Kidney capillary endothelial cell (primary cell): ENCODE results near the gene TANGO2.

Experiments
- DNase-seq: peaks from one replicate; pipeline ENCODE4 v3.0.0-alpha.2; 2018; ENCODE audit warnings: low spot score

TANGO2 gene

DNA sequence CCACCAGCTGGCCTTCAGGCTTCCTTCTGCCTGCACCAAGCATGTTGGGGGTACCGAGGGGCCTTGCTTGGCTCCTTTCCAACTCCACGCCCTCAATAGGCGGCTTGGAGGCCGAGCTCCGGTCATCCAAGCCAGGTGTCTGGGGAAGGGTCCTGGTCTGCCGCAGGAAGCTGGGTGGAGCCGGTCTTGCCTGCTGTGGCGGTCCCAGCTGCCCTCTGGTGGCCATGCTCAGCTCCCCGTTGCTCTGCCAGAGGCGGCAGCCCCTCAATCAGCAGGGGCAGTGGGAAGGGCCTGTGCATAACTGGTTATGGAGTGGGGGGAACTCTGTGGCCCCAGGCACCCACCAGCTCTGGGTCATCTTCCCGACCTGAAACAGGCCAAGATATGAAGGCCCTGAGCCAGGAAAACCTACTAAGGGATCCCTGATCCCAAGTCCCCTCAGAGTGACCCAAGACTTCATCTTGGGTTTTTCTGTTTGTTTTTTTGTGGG is 7.5 kb upstream of the TANGO2 start:
- DNase-seq: no peak

GRCh38 chr22:20014526-20015186 is 6.3 kb upstream of the TANGO2 start:
- DNase-seq: no peak

DNA sequence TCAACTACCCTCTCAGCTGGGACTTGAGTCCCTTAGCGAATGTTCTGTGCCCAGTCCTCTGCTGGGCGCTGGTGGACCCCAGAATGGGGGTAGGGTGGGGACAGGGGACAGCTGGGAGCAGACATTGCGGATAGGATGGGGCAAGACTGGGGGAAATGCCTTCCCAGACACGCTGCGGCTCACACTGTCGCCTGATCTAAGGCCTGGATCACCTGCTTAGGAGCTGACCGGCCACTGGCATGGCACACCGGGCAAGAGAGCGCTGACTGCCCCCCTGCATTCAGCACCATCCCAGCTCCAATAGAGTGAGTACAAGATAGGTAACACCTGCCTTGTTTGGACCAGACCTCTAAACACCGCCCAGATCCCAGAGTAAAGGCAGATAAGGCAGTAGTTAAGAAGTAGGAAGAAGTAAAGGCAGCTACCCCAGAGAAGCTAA is 5.7 kb upstream of the TANGO2 start:
- DNase-seq: no peak

- no peak for DNase-seq
These were observed 4.8 kb upstream of the TANGO2 start for GRCh38 chr22:20015971-20016733.

- DNase-seq: peak; percentile 78
These were observed 3.9 kb upstream of the TANGO2 start, which contains the start of gene ARVCF for GRCh38 chr22:20016734-20017621. Gene ARVCF (minus strand): TSS chr22:20016823. CDS start chr22:19990794, 26,029 bp downstream.

DNA sequence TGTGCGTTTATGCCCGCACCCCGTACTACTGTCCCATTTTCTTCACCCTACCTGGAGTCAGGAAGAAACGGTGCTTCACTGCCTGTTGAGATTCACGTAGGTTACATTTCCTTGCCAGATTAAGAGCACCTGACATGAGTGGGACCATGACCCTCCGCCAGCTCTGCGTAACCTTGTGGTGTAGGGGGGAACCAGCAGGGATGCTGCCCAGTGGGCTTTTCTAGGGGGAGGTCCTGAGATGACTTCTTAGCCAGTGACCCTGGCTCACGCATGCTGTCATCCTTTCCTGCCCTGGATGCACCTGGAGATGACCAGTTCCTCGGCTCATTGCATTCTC is 3.3 kb upstream of the TANGO2 start:
- DNase-seq: no peak

GRCh38 chr22:20018001-20018400 is 2.9 kb upstream of the TANGO2 start:
- DNase-seq: no peak

DNA sequence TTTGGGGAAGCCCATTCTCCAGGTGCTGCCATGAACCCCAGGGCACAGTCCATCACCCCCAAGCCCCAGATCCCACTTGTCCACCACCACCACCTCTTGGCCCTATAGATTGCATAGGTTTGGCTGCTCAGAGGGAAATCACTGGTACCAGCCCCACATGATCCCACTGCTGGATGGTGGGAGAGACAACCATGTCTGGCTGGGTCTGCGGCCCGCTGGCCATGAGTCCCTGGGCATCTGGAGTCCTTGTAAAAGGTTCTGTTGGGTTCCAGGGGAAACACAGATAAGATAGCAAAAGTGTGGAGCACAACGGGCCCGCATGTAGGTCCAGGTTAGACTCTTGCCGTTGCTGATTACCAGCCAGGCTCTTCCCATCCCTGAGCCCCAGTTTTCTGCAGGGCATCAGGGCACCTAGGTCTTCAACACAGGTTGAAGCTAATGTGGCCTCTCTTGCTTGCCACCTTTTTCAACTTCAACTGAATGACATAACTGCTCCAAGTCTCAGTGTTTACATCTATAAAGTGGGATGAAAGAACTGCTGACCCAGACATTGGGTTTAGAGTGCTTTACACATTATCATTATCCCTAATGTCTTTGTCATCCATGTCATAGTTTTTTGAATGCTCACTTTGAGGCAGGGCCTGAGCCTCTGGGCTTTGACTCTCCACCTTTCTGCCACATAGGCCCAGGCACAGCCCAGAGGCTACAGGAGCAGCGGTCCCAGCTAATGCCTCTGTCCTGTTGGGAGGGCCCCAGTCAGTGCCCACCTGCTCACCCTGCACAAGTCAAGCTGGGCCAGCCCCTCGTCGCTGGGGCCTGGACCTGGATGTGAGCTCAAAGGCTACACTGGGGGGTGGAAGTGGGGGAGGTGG is 1.0 kb upstream of the TANGO2 start:
- DNase-seq: no peak

GRCh38 chr22:20021196-20022181 is 579 bp downstream of the TANGO2 start:
- DNase-seq: no peak

GRCh38 chr22:20022231-20022977 is 1.5 kb downstream of the TANGO2 start:
- no peak for DNase-seq

GRCh38 chr22:20022978-20023613 is 2.2 kb downstream of the TANGO2 start:
- DNase-seq: no peak

- no peak for DNase-seq
These were observed 3.3 kb downstream of the TANGO2 start for GRCh38 chr22:20024225-20024624.

DNA sequence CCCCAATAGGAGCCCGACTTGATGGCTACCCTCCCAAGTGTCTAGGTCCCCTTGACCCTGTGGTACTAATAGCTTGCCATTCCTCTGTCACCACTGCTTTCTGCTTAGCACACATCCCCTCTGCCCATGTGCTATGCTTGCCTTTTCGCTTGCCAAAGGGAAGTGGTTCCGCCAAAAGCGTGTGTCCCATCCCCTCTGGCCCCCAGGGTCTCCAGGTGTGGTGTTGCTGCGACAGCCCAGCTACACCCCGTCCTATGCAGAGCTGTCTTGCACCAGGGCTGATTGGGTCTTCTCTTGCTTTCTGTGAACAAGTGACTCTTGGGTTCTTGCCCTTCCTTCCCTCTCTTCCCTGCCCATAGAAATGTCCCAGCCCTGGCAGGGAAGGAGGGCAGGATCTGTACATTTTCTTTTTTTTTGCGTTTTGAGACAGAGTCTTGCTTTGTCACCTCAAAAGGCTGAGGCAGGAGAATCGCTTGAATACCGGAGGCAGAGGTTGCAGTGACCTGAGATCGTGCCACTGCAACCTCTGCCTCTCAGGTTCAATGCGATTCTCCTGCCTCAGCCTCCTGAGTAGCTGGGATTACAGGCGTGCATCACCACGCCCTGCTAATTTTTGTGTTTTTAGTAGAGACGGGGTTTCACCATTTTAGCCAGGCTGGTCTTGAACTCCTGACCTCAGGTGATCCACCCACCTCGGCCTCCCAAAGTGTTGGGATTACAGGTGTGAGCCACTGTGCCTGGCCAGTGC is 3.9 kb downstream of the TANGO2 start:
- no peak for DNase-seq

GRCh38 chr22:20025401-20026203 is 4.7 kb downstream of the TANGO2 start:
- DNase-seq: no peak

DNA sequence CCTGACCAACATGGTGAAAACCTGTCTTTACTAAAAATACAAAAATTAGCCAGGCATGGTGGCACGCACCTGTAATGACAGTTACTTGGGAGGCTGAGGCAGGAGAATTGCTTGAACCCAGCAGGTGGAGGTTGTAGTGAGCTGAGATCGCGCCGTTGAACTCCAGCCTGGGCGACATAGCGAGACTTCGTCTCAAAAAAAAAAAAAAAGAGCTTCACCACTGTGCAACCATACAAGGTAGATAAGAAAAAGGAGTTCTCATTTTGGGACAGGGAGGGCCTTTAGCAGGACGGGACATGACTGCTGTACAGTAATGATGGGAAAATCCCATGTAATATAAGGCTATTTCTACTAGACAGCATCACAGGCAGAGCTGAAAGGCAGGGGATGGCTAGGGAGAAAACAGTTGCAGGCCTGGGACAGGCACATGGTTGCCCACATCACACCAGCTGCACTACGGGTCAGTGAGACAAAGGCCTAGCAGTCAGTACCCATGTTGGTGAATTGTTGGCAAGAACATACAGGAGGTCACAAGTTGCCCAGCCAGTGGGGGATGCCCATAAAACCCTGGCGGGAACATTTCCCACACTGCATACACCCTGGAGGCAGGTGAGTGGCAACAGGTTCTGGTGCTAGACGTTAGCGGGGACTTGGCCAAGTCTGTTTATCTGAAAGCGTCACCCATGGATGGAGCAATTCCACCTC is 5.4 kb downstream of the TANGO2 start:
- DNase-seq: no peak

DNA sequence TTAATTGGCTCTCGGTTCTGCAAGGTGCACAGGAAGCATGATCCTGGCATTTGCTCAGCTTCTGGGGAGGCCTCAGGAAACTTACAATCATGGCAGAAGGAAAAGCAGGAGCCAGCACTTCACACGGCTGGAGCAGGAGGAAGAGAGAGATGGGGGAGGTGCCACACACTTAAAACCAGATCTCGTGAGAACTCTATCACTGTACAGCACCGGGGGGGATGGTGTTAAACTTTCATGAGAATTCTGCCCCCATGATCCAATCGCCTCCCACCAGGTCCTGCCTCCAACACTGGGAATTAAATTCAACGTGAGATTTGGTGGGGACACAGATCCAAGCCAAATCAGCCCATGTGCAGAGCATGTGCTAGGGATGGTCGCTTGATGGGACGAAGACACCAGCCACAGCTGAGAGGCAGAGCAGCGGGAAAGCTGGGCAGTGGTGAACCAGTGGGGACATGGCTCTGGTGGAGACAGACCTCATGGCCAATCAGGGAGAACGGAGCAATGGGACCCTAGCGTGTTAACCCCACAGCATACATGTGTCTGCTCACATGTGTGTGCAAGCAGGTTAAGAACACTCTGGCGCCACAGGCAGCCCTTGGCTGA is 6.2 kb downstream of the TANGO2 start:
- no peak for DNase-seq
